ENCODE data around the gene PI16.

The PI16 gene

GRCh38 chr6:36999061-36999750 lies 44.7 kb downstream of the PI16 start:
- no peak for DNase-seq (ENCODE audit: low read depth in 4 of 4, low spot score in 1 of 4)

GRCh38 chr6:36999751-37000125 lies 45.2 kb downstream of the PI16 start:
- DNase-seq (ENCODE audit: low read depth in 4 of 4, low spot score in 1 of 4) = no peak

GRCh38 chr6:37004044-37004980 lies 49.8 kb downstream of the PI16 start:
- no peak for DNase-seq (ENCODE audit: low read depth in 4 of 4, low spot score in 1 of 4)

- DNase-seq (ENCODE audit: low read depth in 4 of 4, low spot score in 1 of 4) = no peak
Observed at GRCh38 chr6:37005061-37005810, 50.7 kb downstream of the PI16 start, which contains the start of gene FGD2. TSS of gene FGD2 (plus strand) at chr6:37005655. CDS start at chr6:37005818, 163 bp downstream.

GRCh38 chr6:37005827-37006567 lies 51.5 kb downstream of the PI16 start:
- no peak for DNase-seq (ENCODE audit: low read depth in 4 of 4, low spot score in 1 of 4)

GRCh38 chr6:37006793-37007339 lies 52.3 kb downstream of the PI16 start:
- DNase-seq (ENCODE audit: low read depth in 4 of 4, low spot score in 1 of 4) = no peak

GRCh38 chr6:37007340-37008043 lies 53.0 kb downstream of the PI16 start:
- no peak for DNase-seq (ENCODE audit: low read depth in 4 of 4, low spot score in 1 of 4)

GRCh38 chr6:37008484-37009465 lies 54.2 kb downstream of the PI16 start:
- DNase-seq (ENCODE audit: low read depth in 4 of 4, low spot score in 1 of 4) = no peak

GRCh38 chr6:37010402-37010892 lies 55.9 kb downstream of the PI16 start:
- no peak for DNase-seq (ENCODE audit: low read depth in 4 of 4, low spot score in 1 of 4)

GRCh38 chr6:37011656-37012378 lies 57.3 kb downstream of the PI16 start:
- DNase-seq (ENCODE audit: low read depth in 4 of 4, low spot score in 1 of 4) = no peak

- DNase-seq (ENCODE audit: low read depth in 4 of 4, low spot score in 1 of 4) = no peak
Observed at GRCh38 chr6:37013516-37014491, 59.3 kb downstream of the PI16 start.
